GM18505 (cell line): ENCODE measurements around the gene VAT1L.

ENCODE experiments used
- ATAC-seq: cut with Tn5 transposase; IDR thresholded peaks from one replicate; pipeline ENCODE4 v1.9.1; 2021; ENCODE audit not compliant: unreplicated experiment
- POLR2A ChIP-seq: IDR thresholded peaks from 4 replicates; pipeline ENCODE4 v1.6.1; 2011; ENCODE audit warnings: borderline replicate concordance; ENCODE audit not compliant: insufficient read depth, insufficient read length; ENCODE audit errors: extremely low read depth

VAT1L gene

GRCh38 chr16:77962689-77963088, 174.3 kb downstream of the VAT1L start:
- no peak for TF ChIP-seq POLR2A
- ATAC-seq, result no peak

DNA sequence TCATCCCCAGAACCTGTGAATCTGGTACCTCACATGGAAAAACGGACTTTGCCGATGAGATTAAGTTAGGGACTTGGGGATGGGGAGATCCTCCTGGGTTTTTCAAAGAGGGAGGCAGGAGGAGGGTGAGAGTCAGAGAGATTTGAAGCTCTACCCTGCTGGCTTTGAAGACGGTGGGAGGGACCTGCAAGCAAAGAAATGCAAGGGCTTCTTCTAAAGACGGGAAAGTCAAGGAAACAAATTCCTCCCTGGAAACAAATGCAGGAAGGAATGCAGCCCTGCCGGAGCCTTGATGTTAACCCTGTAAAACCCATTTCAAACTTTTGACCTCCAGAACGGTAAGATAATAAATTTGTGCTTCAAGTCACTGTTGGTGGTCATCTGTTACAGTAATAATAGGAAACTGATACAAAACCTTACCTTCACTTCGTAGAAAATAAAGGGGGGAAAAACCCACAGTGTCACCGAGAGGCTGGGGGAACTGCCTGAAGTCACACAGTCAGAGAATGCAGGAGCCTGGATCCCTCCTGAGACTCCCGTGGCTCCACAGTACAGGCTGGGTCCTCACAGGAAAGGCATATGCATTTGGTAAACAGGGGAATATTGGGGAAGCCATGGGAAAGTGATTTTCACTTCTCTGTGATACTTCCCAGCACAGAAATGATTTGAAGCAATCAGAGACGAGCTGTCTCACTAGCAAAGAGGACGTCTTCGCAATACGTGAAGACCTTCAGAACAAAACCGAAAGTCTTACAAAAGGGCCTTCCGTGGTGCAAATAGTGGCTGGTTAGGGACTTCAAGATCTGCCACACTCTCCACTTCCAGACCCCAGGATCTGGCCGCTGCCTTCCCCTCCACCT, 175.1 kb downstream of the VAT1L start:
- peak; percentile 57 for ATAC-seq
- no peak for TF ChIP-seq POLR2A

DNA sequence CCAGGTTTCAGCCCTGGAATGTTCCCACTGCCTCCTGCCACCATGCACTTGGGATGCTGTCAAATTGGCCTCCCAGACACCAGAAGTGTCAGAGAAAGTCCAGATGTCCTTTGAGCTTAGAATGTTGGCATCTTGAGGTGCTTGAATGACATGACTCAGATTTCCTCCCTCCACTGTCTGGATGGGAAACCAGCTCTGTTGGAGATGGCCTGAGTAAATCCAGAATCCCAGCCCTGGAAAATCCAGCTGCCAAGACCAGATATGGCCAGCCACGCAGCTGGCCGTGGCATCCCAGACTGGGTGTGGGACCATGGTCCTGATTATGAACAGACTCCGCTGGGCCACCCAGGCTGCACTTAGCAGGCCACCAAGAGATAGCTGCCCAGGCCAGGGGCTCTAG, 177.0 kb downstream of the VAT1L start:
- TF ChIP-seq POLR2A, result no peak
- no peak for ATAC-seq

DNA sequence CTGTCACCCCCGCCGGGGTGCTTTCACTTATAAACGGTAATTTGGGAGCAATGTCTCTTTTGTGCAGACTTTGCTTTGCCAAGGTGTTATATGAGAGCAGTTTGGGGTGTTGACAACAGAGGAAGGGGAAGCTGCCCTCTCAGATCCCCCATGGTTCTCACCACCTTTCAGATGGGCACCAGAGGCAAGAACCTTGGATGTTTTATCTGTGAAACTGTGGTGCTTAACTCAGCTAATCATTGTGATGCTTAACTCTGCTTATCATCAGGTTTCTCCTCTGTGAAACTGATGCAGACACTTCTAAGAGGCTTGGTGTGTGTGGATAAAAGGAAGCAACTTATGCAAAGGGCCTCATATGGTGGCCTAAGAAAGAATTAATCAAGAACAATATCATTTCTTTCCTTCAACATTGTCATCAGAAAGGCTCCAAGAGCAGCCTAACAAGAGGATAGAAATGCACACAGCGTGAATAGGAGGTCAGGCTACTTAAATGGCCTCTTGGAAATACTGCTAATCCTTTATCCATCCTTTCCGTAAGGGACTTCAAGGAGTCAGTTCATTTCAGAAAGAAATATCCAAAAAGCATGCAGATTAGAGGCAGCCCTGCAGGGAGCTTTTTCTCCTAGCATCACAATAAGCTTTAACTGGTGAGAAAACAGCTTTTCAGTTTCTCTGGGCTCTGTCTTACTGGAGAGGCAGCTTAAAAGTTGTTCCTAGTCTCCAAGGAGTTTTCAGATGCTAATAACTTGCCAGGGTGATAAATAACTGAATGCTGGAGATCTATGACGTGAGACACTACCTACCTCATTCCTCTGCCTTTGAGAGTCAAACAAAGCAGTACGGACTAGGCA, 178.9 kb downstream of the VAT1L start:
- no peak for TF ChIP-seq POLR2A

DNA sequence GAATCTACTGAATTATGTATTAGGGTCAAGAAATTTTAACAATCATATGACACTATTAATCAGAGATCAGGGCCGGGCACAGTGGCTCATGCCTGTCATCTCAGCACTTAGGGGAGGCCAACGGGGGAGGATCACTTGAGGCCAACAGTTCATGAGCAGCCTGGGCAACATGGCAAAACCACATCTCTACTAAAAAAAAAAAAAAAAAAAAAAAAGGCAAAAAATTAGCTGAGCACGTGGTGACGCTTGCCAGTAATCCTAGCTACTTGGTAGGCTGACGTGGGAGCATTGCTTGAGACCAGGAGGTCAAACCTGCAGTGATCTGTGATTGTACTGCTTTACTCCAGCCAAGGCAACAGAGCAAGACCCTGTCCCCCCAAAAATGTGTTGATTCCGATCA, 181.5 kb downstream of the VAT1L start:
- no peak for TF ChIP-seq POLR2A
- no peak for ATAC-seq

More for the DNA sequence above, 178.9 kb downstream of the VAT1L start:
- ATAC-seq, result no peak

DNA sequence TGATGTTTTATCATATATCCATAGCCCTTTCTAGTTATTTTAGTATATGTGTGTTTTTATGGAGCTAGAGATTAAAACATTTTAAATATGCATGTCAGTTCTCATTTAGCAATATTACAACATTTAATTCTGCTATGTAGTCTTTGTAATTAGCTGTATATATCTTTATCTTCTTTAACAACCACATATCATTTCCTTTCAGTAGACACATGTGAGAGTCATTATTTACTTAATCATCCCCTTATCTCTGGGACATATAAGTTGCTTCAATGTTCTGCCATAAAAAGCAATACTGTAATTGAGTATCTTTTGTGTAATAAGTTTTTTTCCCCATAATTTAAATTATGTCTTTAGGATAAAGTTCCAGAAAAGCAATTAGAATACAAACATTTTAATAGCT, 182.0 kb downstream of the VAT1L start:
- TF ChIP-seq POLR2A, result no peak
- ATAC-seq, result no peak

DNA sequence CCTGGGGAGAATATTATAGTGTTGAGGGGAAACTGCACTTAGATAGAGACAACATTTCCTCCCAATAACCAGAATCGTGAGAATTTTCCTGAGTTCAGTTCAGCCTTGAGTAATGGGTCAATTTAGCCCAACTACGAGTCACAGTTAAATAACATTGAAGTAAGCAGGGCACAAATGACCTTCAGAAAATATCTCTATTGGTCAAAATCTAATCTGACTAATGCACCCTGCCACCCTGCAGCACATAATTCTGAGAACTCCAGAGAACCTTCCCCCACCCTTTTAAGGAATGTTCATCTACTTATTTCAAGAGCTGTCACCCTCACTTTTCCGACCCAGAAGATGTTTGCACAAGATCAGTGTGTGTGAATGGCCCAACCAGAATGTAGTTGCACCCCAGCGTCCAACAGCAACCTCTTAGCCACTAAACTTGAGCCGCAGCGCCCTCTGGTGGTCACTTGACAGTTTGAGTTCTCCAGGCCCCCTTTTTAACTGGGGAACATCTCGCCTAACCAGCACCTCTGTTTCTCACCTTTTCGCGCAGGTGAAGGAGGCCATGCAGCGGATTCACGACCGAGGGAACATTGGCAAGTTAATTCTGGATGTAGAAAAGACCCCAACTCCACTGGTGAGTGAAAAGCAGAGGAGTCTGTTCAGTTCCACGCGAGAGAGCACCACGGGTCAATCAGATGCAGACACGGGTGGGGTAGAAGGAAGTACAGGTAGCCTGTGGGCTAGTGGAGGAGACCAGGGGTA, 183.1 kb downstream of the VAT1L start:
- TF ChIP-seq POLR2A, result no peak
- ATAC-seq, result peak; percentile 73

DNA sequence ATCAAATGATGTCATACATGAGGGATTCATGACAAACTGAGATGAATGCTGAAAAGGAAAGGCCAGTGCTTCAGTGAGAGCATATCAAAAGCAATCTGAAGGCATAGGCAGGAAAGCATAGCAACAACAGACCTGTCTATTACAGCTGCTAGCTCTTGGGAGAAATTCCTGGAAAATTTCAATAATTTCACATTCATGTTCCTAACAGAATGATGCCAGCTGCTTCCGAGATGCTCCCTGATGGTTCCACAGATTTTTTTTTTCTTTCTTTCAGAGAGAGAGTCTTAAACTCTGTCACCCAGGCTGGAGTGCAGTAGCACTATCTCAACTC, 183.7 kb downstream of the VAT1L start:
- ATAC-seq, result no peak
- no peak for TF ChIP-seq POLR2A

DNA sequence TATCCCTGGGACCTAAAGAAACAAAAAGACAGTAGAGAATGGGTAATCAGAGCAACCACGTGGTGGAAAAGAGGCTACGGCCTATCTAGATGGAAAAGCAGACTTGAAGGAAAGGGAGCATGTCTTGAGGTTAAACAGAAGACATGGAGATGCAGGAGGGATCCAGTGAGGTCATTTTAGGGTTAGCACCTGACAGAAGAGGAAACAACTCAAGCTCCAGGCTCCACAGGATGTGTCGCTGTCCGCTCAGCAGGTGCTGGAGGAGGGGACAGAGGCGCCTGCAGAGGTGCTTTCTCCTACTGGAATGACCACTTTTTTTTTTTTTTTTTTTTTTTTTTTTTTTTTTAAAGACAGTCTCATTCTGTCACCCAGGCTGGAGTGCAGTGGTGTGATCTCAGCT, 186.5 kb downstream of the VAT1L start:
- TF ChIP-seq POLR2A, result no peak
- ATAC-seq, result no peak

- TF ChIP-seq POLR2A, result no peak
- ATAC-seq, result no peak
These were observed 187.6 kb downstream of the VAT1L start for GRCh38 chr16:77975942-77976341.

- TF ChIP-seq POLR2A, result no peak
- no peak for ATAC-seq
These were observed 189.0 kb downstream of the VAT1L start for GRCh38 chr16:77977339-77977738.

GRCh38 chr16:77985111-77985510, 196.7 kb downstream of the VAT1L start:
- TF ChIP-seq POLR2A, result no peak
- no peak for ATAC-seq

DNA sequence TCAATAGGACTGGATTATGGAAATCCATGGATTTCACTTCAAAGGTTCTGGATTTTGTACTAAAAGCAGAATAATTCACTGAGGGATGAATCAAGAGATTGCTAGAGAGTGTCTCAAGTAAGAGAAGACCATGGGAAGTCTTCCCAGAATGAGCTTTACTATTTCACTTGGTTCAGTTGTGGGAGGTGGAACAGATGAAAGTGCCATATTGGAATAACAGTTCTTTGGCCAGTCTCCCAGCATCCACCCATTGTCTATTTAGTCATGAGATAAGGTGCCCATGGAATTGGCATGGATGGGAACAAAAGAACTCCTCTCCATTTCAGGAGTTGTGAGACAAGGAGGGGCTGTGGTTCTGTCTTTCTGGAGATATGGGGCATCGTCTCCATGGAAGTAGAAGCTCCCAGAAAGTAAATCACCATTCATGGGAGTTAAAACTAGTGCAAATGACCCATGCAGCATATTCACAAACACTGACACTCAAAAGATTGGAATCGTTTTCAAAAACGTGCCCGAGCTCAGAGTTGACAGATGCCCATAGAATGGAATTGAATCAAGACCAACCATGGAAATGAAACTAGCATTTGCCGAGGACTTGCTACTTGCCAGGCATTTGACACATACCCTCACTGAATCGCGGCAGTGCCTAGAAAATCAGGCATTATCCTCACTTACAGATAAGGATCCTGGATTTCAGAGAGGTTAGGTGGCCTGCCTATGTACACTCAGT, 197.8 kb downstream of the VAT1L start:
- ATAC-seq, result no peak
- TF ChIP-seq POLR2A, result no peak

GRCh38 chr16:77987810-77988209, 199.4 kb downstream of the VAT1L start:
- no peak for TF ChIP-seq POLR2A
- ATAC-seq, result no peak

DNA sequence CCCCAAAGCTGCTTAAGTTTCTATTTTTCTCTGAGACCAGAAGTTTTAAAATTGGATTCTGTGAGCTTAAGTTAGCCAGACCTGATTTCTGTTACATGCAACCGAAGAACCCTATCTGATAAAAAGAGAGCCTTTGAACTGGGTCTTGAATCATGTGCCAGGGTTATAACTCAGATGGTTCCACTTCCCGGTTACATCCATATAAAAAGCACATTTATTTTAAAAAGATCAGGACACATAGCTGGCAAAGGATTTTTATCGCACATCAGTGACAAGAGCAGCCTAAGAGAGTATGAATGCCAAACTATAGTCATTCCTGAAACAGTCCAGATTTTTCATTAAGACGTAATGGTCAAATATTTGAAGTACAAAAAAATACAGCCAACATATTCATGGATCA, 201.5 kb downstream of the VAT1L start:
- ATAC-seq, result no peak
- TF ChIP-seq POLR2A, result no peak
